Melanocyte of skin (primary cell): Measurements from ENCODE around the gene ZNF557. TPM values are rescaled to one million over a fixed set of nuclear protein-coding genes. Genes with fewer than 3 reads are reported as not detected.

Source experiments
- total RNA-seq, 2 donors: library from RNA; depleted of rRNA; stranded (reverse); fragments of >200 nt; gene quantifications; 2 replicates each; pipeline ENCODE4 v1.2.3, GENCODE V29; 2012

Gene ZNF557
- 10 to 100 TPM; 14.3 to 16.2 TPM for total RNA-seq

DNA sequence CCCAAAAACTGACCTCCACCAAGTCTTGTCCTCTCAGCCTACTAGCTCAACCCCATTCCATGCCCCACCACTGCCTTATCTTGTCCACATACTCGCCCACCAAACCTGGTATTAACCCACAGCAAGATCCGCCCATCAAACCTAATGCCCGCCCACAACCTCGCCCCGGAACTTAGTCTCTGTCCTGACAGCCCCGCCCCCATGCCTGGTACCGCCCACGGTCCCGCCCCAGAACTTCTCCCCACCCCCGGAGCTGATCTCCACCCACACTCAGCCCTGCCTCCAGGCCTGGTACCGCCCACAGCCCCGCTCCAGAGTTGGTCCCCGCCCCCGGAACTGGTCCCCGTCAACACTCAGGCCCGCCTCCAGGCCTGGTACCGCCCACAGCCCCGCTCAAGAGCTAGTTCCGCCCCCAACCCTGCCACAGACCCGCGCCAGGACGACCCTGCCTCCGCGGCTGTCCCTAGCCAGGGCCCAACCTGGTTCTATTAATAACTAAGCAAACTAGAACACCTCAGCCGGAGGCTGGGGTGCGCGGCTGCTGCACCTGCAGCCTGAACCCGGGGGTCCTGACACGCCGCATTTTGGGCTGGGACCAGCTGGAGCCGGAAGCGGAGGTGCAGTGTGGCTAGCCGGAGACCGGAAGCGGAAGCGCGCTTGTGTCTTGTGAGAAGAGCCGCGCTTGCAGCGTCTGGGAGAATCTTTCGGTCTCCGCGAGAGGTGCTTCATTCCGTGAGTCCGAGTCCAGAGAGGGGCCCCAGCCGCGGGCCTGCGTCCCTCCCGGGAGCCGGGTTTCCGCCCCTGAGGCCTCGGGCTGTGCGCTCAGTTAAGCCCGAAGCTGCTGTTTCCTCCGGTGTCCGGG is at the start of gene ZNF557:
Gene ZNF557, plus strand, starts transcription at position 662 of the 862 bp plus-strand sequence. CDS start 5,372 bp downstream, outside the sequence.

DNA sequence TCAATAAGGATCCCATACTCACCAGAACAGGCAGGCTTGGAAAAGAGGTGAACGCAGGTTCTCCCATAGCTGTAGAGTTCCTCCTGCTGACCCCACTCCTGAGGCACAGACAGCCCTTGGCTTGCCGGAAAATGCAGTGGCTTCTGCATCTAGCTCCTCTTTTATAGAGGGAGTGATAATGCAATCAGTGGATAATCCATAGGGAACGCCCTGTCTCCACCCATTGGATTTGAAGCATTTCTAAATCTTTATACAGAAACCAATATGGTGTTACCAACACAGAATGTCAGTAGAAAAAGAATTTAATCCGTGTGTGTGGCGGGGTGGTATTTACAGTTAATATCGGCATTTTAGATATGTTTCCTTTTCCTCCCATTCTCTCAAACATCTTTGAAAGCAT is 48.2 kb upstream of the ZNF557 start, which contains the start of gene MBD3L2B:
Gene MBD3L2B, minus strand, starts transcription at position 101 of the 400 bp plus-strand sequence. Its CDS starts 34 bp downstream, at position 67.

DNA sequence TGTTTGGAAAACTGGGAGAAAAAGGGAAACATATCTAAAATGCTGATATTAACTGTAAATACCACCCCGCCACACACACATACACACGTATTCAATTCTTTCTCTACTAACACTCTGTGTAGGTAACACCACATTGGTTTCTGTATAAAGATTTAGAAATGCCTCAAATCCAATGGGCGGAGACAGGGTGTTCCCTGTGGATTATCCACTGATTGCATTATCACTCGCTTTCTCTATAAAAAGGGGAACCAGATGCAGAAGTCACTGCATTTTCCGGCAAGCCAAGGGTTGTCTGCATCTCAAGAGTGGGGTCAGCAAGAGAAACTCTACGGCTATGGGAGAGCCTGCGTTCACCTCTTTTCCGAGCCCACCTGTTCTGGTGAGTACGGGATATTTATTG is 39.2 kb upstream of the ZNF557 start, which contains the start of gene MBD3L5:
Gene MBD3L5, plus strand, starts transcription at position 301 of the 400 bp plus-strand sequence. Its CDS starts 34 bp downstream, at position 335.

DNA sequence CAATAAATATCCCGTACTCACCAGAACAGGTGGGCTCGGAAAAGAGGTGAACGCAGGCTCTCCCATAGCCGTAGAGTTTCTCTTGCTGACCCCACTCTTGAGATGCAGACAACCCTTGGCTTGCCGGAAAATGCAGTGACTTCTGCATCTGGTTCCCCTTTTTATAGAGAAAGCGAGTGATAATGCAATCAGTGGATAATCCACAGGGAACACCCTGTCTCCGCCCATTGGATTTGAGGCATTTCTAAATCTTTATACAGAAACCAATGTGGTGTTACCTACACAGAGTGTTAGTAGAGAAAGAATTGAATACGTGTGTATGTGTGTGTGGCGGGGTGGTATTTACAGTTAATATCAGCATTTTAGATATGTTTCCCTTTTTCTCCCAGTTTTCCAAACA is 29.4 kb upstream of the ZNF557 start, which contains the start of gene MBD3L4:
Gene MBD3L4, minus strand, starts transcription at position 101 of the 400 bp plus-strand sequence. Its CDS starts 35 bp downstream, at position 66.

DNA sequence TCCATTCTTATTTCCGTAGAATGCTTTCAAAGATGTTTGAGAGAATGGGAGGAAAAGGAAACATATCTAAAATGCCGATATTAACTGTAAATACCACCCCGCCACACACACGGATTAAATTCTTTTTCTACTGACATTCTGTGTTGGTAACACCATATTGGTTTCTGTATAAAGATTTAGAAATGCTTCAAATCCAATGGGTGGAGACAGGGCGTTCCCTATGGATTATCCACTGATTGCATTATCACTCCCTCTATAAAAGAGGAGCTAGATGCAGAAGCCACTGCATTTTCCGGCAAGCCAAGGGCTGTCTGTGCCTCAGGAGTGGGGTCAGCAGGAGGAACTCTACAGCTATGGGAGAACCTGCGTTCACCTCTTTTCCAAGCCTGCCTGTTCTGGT is 20.5 kb upstream of the ZNF557 start, which contains the start of gene MBD3L2:
Gene MBD3L2, plus strand, starts transcription at position 301 of the 400 bp plus-strand sequence. Its CDS starts 53 bp downstream, at position 354.

DNA sequence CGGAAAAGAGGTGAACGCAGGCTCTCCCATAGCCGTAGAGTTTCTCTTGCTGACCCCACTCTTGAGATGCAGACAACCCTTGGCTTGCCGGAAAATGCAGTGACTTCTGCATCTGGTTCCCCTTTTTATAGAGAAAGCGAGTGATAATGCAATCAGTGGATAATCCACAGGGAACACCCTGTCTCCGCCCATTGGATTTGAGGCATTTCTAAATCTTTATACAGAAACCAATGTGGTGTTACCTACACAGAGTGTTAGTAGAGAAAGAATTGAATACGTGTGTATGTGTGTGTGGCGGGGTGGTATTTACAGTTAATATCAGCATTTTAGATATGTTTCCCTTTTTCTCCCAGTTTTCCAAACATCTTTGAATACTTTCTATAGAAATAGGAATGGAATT is 10.9 kb upstream of the ZNF557 start, which contains the start of gene MBD3L3:
Gene MBD3L3, minus strand, starts transcription at position 101 of the 400 bp plus-strand sequence. Its CDS starts 71 bp downstream, at position 30.

Other genes starting within 250 kb of the ZNF557 start
- under 1 TPM in 1 of 2 donors, not detected in 1; under 0.01 TPM for gene ADGRE1, start 182.1 kb upstream of the ZNF557 start, total RNA-seq
- not detected for gene MBD3L2B, start 48.3 kb upstream of the ZNF557 start, total RNA-seq
- not detected for gene MBD3L5, start 39.1 kb upstream of the ZNF557 start, total RNA-seq
- not detected for gene MBD3L4, start 29.5 kb upstream of the ZNF557 start, total RNA-seq
- not detected for gene MBD3L2, start 20.4 kb upstream of the ZNF557 start, total RNA-seq
- not detected for gene MBD3L3, start 11.0 kb upstream of the ZNF557 start, total RNA-seq
- 10 to 100 TPM in 1 of 2 donors, 1 to 10 TPM in 1; 6.7 to 11.4 TPM for gene INSR, start 224.7 kb downstream of the ZNF557 start, total RNA-seq